ENCODE data around the gene TMEM86B. TPM values are rescaled to one million over a fixed set of nuclear protein-coding genes. Genes with fewer than 3 reads are reported as not detected.

Gene TMEM86B
- polyA plus RNA-seq, 1 donor (not counting 4 experiments of a cell fraction or from before 2014, with no cell fraction given) = 0.60 TPM

GRCh38 chr19:55255618-55256423, 27.3 kb upstream of the TMEM86B start:
- peaks cover 40% of the 10 kb centered on the region for H3K4me1 ChIP-seq (ENCODE audit: control insufficient read depth, extremely low read depth, insufficient read depth, low read length)
- dilution Hi-C loops (cut with MboI; ENCODE audit: extremely low pct_ligation_motif_present, low sequenced_read_pairs) = no loop called here
- H3K27ac ChIP-seq (ENCODE audit: control insufficient read depth, insufficient read depth, low read length) = peak overlapping the region; percentile 5
- FAIRE-seq (peak; percentile 58), DNase-seq (ENCODE audit: low read depth, low spot score) (no peak)
- H4K20me1 ChIP-seq (ENCODE audit: control insufficient read depth, extremely low read depth, insufficient read depth, low read length) = peaks cover 50% of the 10 kb centered on the region
- peak overlapping the region; percentile 96 for H3K4me2 ChIP-seq (ENCODE audit: control insufficient read depth, extremely low read depth, insufficient read depth, low read depth, low read length)
- no peak overlapping the region for H2AFZ ChIP-seq (ENCODE audit: control insufficient read depth, low read length)
- H3K27me3 ChIP-seq (ENCODE audit: control insufficient read depth, extremely low read depth, insufficient read depth, low read length) = no peaks in the 10 kb centered on the region
- peaks cover 13% of the 10 kb centered on the region for H3K9me1 ChIP-seq (ENCODE audit: control insufficient read depth, extremely low read depth, insufficient read depth, low read length)
- peak overlapping the region in 2 of 3 experiments; percentile 43 to 50 for H3K4me3 ChIP-seq (ENCODE audit: control insufficient read depth in 2 of 3, extremely low read depth in 1 of 3, insufficient read depth in 2 of 3, low read depth in 1 of 3, low read length in 3 of 3)
- H3K9me3 ChIP-seq (ENCODE audit: control insufficient read depth, low read depth, low read length) = no peaks in the 10 kb centered on the region
- H3K9ac ChIP-seq (ENCODE audit: control insufficient read depth, extremely low read depth, insufficient read depth, low read length) = no peak overlapping the region
- no peak for TF ChIP-seq CTCF (optimal IDR thresholded peaks at IDR 0.05 in 1 of 3, IDR thresholded peaks at IDR 0.05 in 1 of 3, conservative IDR thresholded peaks at IDR 0.05 in 1 of 3; ENCODE audit: extremely low read depth in 1 of 3, insufficient read depth in 2 of 3, low read length in 3 of 3)
- TF ChIP-seq EZH2 (IDR thresholded peaks at IDR 0.05; ENCODE audit: low read length) = no peak
- peaks cover 77% of the 10 kb centered on the region for H3K79me2 ChIP-seq (ENCODE audit: control insufficient read depth, insufficient read depth, low read length)
- peaks cover 5 to 13% of the 10 kb centered on the region in 2 experiments for H3K36me3 ChIP-seq (ENCODE audit: control insufficient read depth in 2 of 2, extremely low read depth in 1 of 2, insufficient read depth in 2 of 2, low read length in 2 of 2)

- Histone ChIP-seq H4K20me1 (ENCODE audit: control insufficient read depth, extremely low read depth, insufficient read depth, low read length) (peaks cover 59% of the 10 kb centered on the region), H3K4me3 (ENCODE audit: control insufficient read depth in 2 of 3, extremely low read depth in 1 of 3, insufficient read depth in 2 of 3, low read depth in 1 of 3, low read length in 3 of 3) (no peak overlapping the region), H3K9me1 (ENCODE audit: control insufficient read depth, extremely low read depth, insufficient read depth, low read length) (peaks cover 13% of the 10 kb centered on the region), H3K79me2 (ENCODE audit: control insufficient read depth, insufficient read depth, low read length) (peaks cover 89% of the 10 kb centered on the region), H3K36me3 (ENCODE audit: control insufficient read depth in 2 of 2, extremely low read depth in 1 of 2, insufficient read depth in 2 of 2, low read length in 2 of 2) (peaks cover 7 to 13% of the 10 kb centered on the region in 2 experiments), H3K27ac (ENCODE audit: control insufficient read depth, insufficient read depth, low read length) (no peak overlapping the region), H3K9me3 (ENCODE audit: control insufficient read depth, low read depth, low read length) (no peaks in the 10 kb centered on the region), H2AFZ (ENCODE audit: control insufficient read depth, low read length) (no peak overlapping the region), H3K4me2 (ENCODE audit: control insufficient read depth, extremely low read depth, insufficient read depth, low read depth, low read length) (no peak overlapping the region), H3K4me1 (ENCODE audit: control insufficient read depth, extremely low read depth, insufficient read depth, low read length) (peaks cover 36% of the 10 kb centered on the region), H3K9ac (ENCODE audit: control insufficient read depth, extremely low read depth, insufficient read depth, low read length) (no peak overlapping the region), H3K27me3 (ENCODE audit: control insufficient read depth, extremely low read depth, insufficient read depth, low read length) (no peaks in the 10 kb centered on the region)
- dilution Hi-C loops (cut with MboI; ENCODE audit: extremely low pct_ligation_motif_present, low sequenced_read_pairs) = no loop called here
- DNase-seq (ENCODE audit: low read depth, low spot score) = no peak
- FAIRE-seq = no peak
- no peak for TF ChIP-seq EZH2 (IDR thresholded peaks at IDR 0.05; ENCODE audit: low read length)
- TF ChIP-seq CTCF (optimal IDR thresholded peaks at IDR 0.05 in 1 of 3, IDR thresholded peaks at IDR 0.05 in 1 of 3, conservative IDR thresholded peaks at IDR 0.05 in 1 of 3; ENCODE audit: extremely low read depth in 1 of 3, insufficient read depth in 2 of 3, low read length in 3 of 3) = no peak
Observed at GRCh38 chr19:55254625-55254977, 26.0 kb upstream of the TMEM86B start.
